PC-9 (cell line): ENCODE results near the gene TMEM208.

Experiments used
- CTCF ChIP-seq: fragments of 200-600 bp; sonication (generic); conservative IDR thresholded peaks from 2 replicates; pipeline ENCODE4 v1.6.1; 2017; ENCODE audit warnings: mixed run types, antibody characterized with exemption, mild to moderate bottlenecking, moderate library complexity
- EZH2 ChIP-seq: fragments of 200-600 bp; sonication (generic); IDR thresholded peaks from 2 replicates; pipeline ENCODE4 v1.8.0; 2017; ENCODE audit warnings: antibody characterized with exemption, low read depth

GRCh38 chr16:67209565-67209964 is 17.4 kb upstream of the TMEM208 start:
- no peak for TF ChIP-seq CTCF
- TF ChIP-seq EZH2, result no peak
